Left lobe of liver (tissue), 2 donors: Measurements from ENCODE around the gene PATZ1. TPM values are rescaled to one million over a fixed set of nuclear protein-coding genes. Genes with fewer than 3 reads are reported as not detected.

Experiments
- ATAC-seq: fragments of 200-7000 bp; cut with Tn5 transposase; one replicate; pipeline ENCODE4 v1.9.1; 2020; ENCODE audit warnings: mild to moderate bottlenecking, moderate library complexity
- DNase-seq: peaks from one replicate; pipeline ENCODE4 v3.0.0-alpha.2; 2020; ENCODE audit warnings: low spot score
- total RNA-seq: library from RNA; stranded (reverse); gene quantifications from one replicate; pipeline ENCODE4 v1.2.1, GENCODE V29; 2021
- donor health status: DM: no; HTN: no; CAD: no; lungs with moderate emphysema.
- donor health status: DM: no; HTN: yes; CAD: no.

Gene PATZ1
- total RNA-seq, 1 donor from 2014 or later: 21.2 TPM

DNA sequence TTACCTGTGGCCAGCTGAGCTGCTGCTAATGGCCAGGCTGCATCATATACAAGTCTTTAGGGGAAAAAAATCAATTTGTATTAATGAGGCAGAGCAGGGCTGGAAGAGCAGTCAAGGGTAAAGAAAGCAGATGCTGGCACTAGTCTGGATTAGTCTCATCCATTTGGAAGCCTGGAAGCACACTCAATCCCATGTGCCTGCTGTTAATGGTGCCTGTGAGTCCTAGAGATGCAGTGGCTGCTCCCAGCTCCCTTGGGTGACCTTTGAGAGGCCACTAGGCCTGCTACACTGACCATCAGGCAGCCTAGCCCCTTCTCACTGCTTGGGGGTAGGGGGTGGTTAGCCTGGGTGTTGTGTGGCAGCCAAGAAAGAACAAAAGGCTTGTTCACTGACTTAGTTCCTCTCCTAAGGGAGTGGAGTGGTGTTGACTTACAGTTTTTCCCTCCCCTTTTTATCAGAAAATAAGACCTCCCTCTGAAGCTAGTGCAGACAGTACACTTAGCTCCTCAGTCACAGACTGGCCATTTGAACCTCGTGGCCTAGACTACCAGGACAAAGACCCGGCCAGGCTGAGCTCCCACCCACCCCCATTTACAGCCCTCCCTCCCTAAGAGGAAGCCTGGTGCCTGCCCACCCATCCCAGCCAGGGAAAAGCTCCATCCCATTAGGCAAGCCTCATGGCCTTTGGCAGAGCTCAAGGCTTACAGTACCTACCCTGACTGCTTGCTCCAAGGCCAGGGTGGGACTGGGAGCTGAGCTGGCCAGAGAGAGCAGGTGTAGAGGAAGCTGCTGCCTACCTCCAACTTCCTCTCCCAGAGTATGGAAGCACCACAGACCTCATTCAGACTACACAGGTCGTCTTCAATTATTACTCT lies 61.6 kb downstream of the PATZ1 start:
- DNase-seq (no peak), ATAC-seq (no peak)

DNA sequence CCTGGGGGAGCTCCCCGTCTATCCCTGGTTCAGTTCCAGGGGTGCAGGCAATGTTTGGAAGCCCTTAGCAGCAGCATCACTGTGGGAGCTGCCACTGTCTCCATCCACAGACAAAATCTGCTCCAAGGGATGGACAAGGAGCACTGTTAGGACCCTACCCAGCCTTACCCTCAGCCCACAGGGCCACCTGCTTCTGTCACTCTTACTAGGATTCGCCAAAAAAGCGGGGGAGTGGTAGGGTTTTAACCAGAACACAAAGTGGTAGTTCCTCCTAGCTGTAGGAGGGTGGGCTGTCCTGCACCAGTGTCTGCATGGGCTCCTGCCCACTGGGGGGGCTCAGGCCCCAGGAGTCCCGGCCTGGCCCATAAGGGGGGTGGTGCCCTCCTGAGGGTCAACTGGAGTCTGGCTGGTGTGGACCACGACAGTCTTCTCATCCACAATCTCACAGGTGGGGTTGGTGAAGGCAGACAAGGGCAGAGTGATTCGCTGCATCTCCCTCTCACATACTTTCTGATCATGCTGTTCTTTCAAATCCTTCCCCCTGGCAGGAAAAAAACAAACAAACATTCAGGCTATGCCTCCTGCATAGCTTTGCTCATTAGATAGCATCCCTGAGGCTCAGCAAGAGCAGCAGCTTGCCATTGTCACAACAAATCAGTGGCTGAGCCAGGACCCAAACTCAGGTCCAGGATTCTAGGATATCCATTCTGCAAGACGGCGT lies 63.2 kb downstream of the PATZ1 start:
- ATAC-seq (no peak), DNase-seq (no peak)

DNA sequence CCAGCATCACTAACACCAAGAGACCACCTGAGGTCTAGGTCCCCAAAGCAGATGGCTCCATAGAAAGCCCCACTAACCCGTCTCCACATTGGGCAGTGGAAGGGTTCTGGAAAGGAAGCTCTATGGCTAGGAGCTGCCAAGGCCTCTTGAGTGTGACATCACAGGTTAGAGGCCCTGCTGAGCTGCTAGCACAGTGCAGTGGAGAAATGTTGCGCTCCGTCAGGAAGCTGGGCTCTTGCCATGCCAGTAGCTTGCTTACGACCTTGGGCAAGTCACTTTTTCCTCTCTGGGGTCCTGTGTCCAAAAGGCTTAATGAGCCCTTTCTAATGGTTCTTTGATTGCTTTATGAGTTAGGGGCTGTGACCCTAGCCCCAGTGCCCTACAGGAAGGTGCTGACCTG lies 64.4 kb downstream of the PATZ1 start:
- no peak for DNase-seq

DNA sequence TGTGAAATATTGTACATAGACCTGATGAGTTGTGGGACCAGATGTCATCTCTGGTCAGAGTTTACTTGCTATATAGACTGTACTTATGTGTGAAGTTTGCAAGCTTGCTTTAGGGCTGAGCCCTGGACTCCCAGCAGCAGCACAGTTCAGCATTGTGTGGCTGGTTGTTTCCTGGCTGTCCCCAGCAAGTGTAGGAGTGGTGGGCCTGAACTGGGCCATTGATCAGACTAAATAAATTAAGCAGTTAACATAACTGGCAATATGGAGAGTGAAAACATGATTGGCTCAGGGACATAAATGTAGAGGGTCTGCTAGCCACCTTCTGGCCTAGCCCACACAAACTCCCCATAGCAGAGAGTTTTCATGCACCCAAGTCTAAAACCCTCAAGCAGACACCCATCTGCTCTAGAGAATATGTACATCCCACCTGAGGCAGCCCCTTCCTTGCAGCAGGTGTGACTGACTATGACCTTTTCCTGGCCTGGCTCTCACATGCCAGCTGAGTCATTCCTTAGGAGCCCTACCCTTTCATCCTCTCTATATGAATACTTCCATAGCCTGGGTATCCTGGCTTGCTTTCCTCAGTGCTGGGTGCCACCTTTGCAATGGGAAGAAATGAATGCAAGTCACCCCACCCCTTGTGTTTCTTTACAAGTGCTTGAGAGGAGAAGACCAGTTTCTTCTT lies 66.2 kb downstream of the PATZ1 start:
- ATAC-seq: no peak
- no peak for DNase-seq

More for the DNA sequence above, 64.4 kb downstream of the PATZ1 start:
- ATAC-seq: no peak

DNA sequence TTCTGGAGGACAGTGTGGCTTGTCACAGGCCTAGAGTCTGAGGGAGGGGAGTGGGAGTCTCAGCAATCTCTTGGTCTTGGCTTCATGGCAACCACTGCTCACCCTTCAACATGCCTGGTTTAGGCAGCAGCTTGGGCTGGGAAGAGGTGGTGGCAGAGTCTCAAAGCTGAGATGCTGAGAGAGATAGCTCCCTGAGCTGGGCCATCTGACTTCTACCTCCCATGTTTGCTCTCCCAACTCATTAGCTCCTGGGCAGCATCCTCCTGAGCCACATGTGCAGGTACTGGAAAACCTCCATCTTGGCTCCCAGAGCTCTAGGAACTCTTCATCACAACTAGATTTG lies 66.8 kb downstream of the PATZ1 start:
- no peak for ATAC-seq
- no peak for DNase-seq

DNA sequence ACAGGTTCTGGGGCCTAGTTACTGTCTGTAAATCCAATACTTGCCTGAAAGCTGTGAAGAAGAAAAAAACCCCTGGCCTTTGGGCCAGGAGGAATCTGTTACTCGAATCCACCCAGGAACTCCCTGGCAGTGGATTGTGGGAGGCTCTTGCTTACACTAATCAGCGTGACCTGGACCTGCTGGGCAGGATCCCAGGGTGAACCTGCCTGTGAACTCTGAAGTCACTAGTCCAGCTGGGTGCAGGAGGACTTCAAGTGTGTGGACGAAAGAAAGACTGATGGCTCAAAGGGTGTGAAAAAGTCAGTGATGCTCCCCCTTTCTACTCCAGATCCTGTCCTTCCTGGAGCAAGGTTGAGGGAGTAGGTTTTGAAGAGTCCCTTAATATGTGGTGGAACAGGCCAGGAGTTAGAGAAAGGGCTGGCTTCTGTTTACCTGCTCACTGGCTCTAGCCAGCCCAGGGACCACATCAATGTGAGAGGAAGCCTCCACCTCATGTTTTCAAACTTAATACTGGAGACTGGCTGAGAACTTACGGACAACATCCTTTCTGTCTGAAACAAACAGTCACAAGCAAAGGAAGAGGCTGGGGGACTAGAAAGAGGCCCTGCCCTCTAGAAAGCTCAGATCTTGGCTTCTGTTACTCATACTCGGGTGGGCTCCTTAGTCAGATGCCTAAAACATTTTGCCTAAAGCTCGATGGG lies 67.4 kb downstream of the PATZ1 start:
- DNase-seq (peak; percentile 77), ATAC-seq (peak; percentile 95)

DNA sequence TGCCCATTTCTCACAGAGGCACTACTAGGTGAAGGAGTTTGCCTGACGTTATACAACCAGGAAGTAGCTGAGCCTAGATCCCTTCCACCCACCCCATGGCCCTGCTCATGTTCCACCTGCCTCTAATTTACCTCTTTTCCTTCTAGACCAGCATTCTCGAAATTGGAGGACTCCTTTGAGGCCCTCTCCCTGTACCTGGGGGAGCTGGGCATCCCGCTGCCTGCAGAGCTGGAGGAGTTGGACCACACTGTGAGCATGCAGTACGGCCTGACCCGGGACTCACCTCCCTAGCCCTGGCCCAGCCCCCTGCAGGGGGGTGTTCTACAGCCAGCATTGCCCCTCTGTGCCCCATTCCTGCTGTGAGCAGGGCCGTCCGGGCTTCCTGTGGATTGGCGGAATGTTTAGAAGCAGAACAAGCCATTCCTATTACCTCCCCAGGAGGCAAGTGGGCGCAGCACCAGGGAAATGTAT lies 68.0 kb downstream of the PATZ1 start:
- ATAC-seq (peak; percentile 10), DNase-seq (no peak)

DNA sequence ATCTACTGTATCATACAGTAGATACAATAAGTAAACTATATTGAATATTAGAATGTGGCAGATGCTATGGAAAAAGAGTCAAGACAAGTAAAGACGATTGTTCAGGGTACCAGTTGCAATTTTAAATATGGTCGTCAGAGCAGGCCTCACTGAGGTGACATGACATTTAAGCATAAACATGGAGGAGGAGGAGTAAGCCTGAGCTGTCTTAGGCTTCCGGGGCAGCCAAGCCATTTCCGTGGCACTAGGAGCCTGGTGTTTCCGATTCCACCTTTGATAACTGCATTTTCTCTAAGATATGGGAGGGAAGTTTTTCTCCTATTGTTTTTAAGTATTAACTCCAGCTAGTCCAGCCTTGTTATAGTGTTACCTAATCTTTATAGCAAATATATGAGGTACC lies 68.4 kb downstream of the PATZ1 start:
- no peak for DNase-seq
- no peak for ATAC-seq

DNA sequence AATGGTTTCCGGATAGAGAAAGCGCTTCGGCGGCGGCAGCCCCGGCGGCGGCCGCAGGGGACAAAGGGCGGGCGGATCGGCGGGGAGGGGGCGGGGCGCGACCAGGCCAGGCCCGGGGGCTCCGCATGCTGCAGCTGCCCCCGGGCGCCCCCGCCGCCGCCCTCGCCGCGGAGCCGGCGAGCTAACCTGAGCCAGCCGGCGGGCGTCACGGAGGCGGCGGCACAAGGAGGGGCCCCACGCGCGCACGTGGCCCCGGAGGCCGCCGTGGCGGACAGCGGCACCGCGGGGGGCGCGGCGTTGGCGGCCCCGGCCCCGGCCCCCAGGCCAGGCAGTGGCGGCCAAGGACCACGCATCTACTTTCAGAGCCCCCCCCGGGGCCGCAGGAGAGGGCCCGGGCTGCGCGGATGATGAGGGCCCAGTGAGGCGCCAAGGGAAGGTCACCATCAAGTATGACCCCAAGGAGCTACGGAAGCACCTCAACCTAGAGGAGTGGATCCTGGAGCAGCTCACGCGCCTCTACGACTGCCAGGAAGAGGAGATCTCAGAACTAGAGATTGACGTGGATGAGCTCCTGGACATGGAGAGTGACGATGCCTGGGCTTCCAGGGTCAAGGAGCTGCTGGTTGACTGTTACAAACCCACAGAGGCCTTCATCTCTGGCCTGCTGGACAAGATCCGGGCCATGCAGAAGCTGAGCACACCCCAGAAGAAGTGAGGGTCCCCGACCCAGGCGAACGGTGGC lies 69.5 kb downstream of the PATZ1 start:
- ATAC-seq: no peak
- no peak for DNase-seq

Other genes with a start within 250 kb of the PATZ1 start
- 7.0 TPM for gene SELENOM, start 238.8 kb downstream of the PATZ1 start, total RNA-seq
- 0.25 TPM for gene INPP5J, start 223.4 kb downstream of the PATZ1 start, total RNA-seq
- gene PLA2G3, start 205.8 kb downstream of the PATZ1 start, total RNA-seq: not detected
- 33.5 TPM for gene RNF185, start 186.2 kb downstream of the PATZ1 start, total RNA-seq
- 7.3 TPM for gene LIMK2, start 134.0 kb downstream of the PATZ1 start, total RNA-seq
- gene PIK3IP1, start 53.9 kb downstream of the PATZ1 start, total RNA-seq: 3.2 TPM
- gene DRG1, start 53.3 kb upstream of the PATZ1 start, total RNA-seq: 18.6 TPM
- gene EIF4ENIF1, start 143.5 kb upstream of the PATZ1 start, total RNA-seq: 8.9 TPM
- gene SFI1, start 150.2 kb upstream of the PATZ1 start, total RNA-seq: 7.6 TPM